Esophagus squamous epithelium (tissue), 5 donors: ENCODE measurements around the gene HTRA2. TPM values are rescaled to one million over a fixed set of nuclear protein-coding genes. Genes with fewer than 3 reads are reported as not detected.

ENCODE experiments used
- DNase-seq: peaks from one replicate; lab custom pipeline; 2025; lab: John Stamatoyannopoulos, UW
- H3K27ac ChIP-seq, 4 donors: fragments of 200-600 bp; sonication (generic); one replicate each; pipeline ENCODE4 v1.5.1; 2016 to 2019; ENCODE audit warnings: mild to moderate bottlenecking in 1 of 4
- H3K27me3 ChIP-seq, 4 donors: fragments of 200-600 bp; sonication (generic); 1 replicate in 3 of 4; 2 replicates in 1 of 4; pipeline versions ENCODE4 v1.5.1 to v1.6.0; 2017 to 2021; ENCODE audit warnings: antibody characterized with exemption in 1 of 4
- H3K36me3 ChIP-seq, 3 donors: fragments of 200-600 bp; sonication (generic); one replicate each; pipeline ENCODE4 v1.5.1; 2016 to 2019
- H3K4me1 ChIP-seq, 3 donors: fragments of 200-600 bp; sonication (generic); one replicate each; pipeline ENCODE4 v1.5.1; 2017 to 2019
- H3K4me3 ChIP-seq, 4 donors: fragments of 200-600 bp; sonication (generic); 1 replicate in 3 of 4; 2 replicates in 1 of 4; pipeline ENCODE4 v1.5.1; 2016 to 2019; ENCODE audit warnings: mild to moderate bottlenecking in 2 of 4, moderate library complexity in 1 of 4
- H3K9me3 ChIP-seq, 3 donors: fragments of 200-600 bp; sonication (generic); one replicate each; pipeline ENCODE4 v1.5.1; 2016 to 2019
- CTCF ChIP-seq, 6 experiments: fragments of 450-650 bp in 4 of 6; fragments of 200-600 bp in 2 of 6; sonication (generic) in 2 of 6; IDR thresholded peaks; one replicate each; pipeline ENCODE4 v1.5.1; 2016 to 2019; ENCODE audit warnings: antibody characterized with exemption in 6 of 6, mild to moderate bottlenecking in 4 of 6, moderate library complexity in 4 of 6
- POLR2A ChIP-seq, 4 donors: fragments of 450-650 bp; IDR thresholded peaks; one replicate each; pipeline ENCODE4 v1.6.1; 2017; ENCODE audit warnings: antibody characterized with exemption in 4 of 4, mild to moderate bottlenecking in 4 of 4, moderate library complexity in 3 of 4
- WGBS, 2 donors: methylation state at CpG; one replicate each; pipeline ENCODE4 v1.1.5; 2018; 5-methylcytosine and 5-hydroxymethylcytosine counted together
- intact Hi-C: fragments of 100-400 bp; cut with DNase I; formaldehyde crosslinking; loops from one replicate; pipeline ENCODE4 v1.15.0; 2022
- total RNA-seq, 4 donors: library from RNA; depleted of rRNA; stranded (reverse); fragments of >200 nt; gene quantifications; one replicate each; pipeline ENCODE4 v1.1.0, GENCODE V29; 2016
- donor health status: DM: yes; HTN: yes; CAD: no.

The HTRA2 gene
- total RNA-seq, 4 donors from 2014 or later = 16.9 to 25.8 (median 22.0) TPM

GRCh38 chr2:74493546-74493945 lies 36.2 kb upstream of the HTRA2 start:
- H3K9me3 ChIP-seq = no peaks in the 10 kb centered on the region
- H3K27ac ChIP-seq = no peak overlapping the region
- no peak overlapping the region for H3K4me3 ChIP-seq
- no peak for DNase-seq
- H3K27me3 ChIP-seq = peaks cover 0 to 21% (median 7%) of the 10 kb centered on the region in 4 donors
- H3K4me1 ChIP-seq = peaks cover 10 to 14% (median 13%) of the 10 kb centered on the region in 3 donors
- WGBS, 2 donors = 85% methylated on average over 3 of the region's 3 CpGs
- intact Hi-C loops = no loop called here
- no peak for TF ChIP-seq POLR2A (IDR thresholded peaks at IDR 0.05)
- TF ChIP-seq CTCF (IDR thresholded peaks at IDR 0.05) = no peak
- peaks cover 20 to 59% (median 21%) of the 10 kb centered on the region in 3 donors for H3K36me3 ChIP-seq

GRCh38 chr2:74495440-74495839 lies 34.3 kb upstream of the HTRA2 start:
- WGBS, 2 donors = 75% methylated on average over 1 of the region's 1 CpG; no CpG with 5 or more reads in 1 of the 2 donors
- Histone ChIP-seq H3K27ac (no peak overlapping the region), H3K4me3 (no peak overlapping the region), H3K9me3 (no peaks in the 10 kb centered on the region), H3K27me3 (peaks cover 7 to 40% (median 20%) of the 10 kb centered on the region in 4 donors), H3K4me1 (peaks cover 22 to 30% (median 25%) of the 10 kb centered on the region in 3 donors), H3K36me3 (peaks cover 18 to 41% (median 19%) of the 10 kb centered on the region in 3 donors)
- intact Hi-C loops = no loop called here
- DNase-seq = no peak
- TF ChIP-seq POLR2A (IDR thresholded peaks at IDR 0.05) (no peak), CTCF (IDR thresholded peaks at IDR 0.05) (no peak)

GRCh38 chr2:74496997-74497776 lies 32.5 kb upstream of the HTRA2 start:
- H3K4me3 ChIP-seq = peak overlapping the region; percentile 29 to 61 (median 50)
- no peaks in the 10 kb centered on the region for H3K9me3 ChIP-seq
- DNase-seq = no peak
- no peak for TF ChIP-seq CTCF (IDR thresholded peaks at IDR 0.05)
- TF ChIP-seq POLR2A (IDR thresholded peaks at IDR 0.05) = no peak
- H3K36me3 ChIP-seq = peaks cover 2 to 23% (median 6%) of the 10 kb centered on the region in 3 donors
- peaks cover 7 to 58% (median 20%) of the 10 kb centered on the region in 4 donors for H3K27me3 ChIP-seq
- intact Hi-C loops = no loop called here
- no peak overlapping the region for H3K27ac ChIP-seq
- H3K4me1 ChIP-seq = peaks cover 25 to 34% (median 29%) of the 10 kb centered on the region in 3 donors
- 56 to 58% methylated on average over 12 to 15 of the region's 19 CpGs for WGBS, 2 donors

GRCh38 chr2:74497777-74498499 lies 31.8 kb upstream of the HTRA2 start:
- Histone ChIP-seq H3K36me3 (peaks cover 0 to 16% (median 2%) of the 10 kb centered on the region in 3 donors), H3K4me3 (peak overlapping the region; percentile 29 to 61 (median 50)), H3K27me3 (peaks cover 7 to 65% (median 20%) of the 10 kb centered on the region in 4 donors), H3K9me3 (no peaks in the 10 kb centered on the region), H3K4me1 (peaks cover 31 to 41% (median 31%) of the 10 kb centered on the region in 3 donors), H3K27ac (peak overlapping the region in 1 of 4 donors; percentile 1)
- intact Hi-C loops = no loop called here
- WGBS, 2 donors = 2 to 6% methylated on average over 7 of the region's 61 CpGs
- no peak for DNase-seq
- TF ChIP-seq POLR2A (IDR thresholded peaks at IDR 0.05) = no peak

- Histone ChIP-seq H3K27me3 (peaks cover 7 to 73% (median 20%) of the 10 kb centered on the region in 4 donors), H3K36me3 (peaks cover 0 to 8% (median 0%) of the 10 kb centered on the region in 3 donors), H3K4me3 (peak overlapping the region; percentile 29 to 61 (median 50)), H3K4me1 (peaks cover 31 to 49% (median 36%) of the 10 kb centered on the region in 3 donors), H3K9me3 (no peaks in the 10 kb centered on the region), H3K27ac (peak overlapping the region in 1 of 4 donors; percentile 15)
- intact Hi-C loops = no loop called here
- no peak for DNase-seq
- 1 to 3% methylated on average over 23 to 24 of the region's 41 CpGs for WGBS, 2 donors
- TF ChIP-seq POLR2A (IDR thresholded peaks at IDR 0.05) (no peak), CTCF (IDR thresholded peaks at IDR 0.05) (no peak)
Measured at GRCh38 chr2:74498500-74499266, 31.1 kb upstream of the HTRA2 start.
